SIG-M5 treated with dmso at 0.1 percent for 504 hours (cell line): ENCODE results near the gene EPN2.
"Not testable (repeated sequence)": the region's sequence is repeated elsewhere in the genome, so short reads cannot be mapped to it uniquely, and the experiment has no call there.

Experiments used
- DNase-seq: peaks from one replicate; lab custom pipeline; 2025; ENCODE audit not compliant: unreplicated experiment; lab: John Stamatoyannopoulos, UW

EPN2 gene

GRCh38 chr17:19237139-19237388 is at the start of gene EPN2:
EPN2 (plus strand) TSS chr17:19237366; CDS start chr17:19283120, 45,754 bp downstream.
- not testable (repeated sequence) for DNase-seq

- DNase-seq: not testable (repeated sequence)
Measured at GRCh38 chr17:19187883-19188869, 49.0 kb upstream of the EPN2 start.

- not testable (repeated sequence) for DNase-seq
Measured at GRCh38 chr17:19188870-19189708, 48.1 kb upstream of the EPN2 start.

GRCh38 chr17:19189781-19190405 is 47.3 kb upstream of the EPN2 start:
- not testable (repeated sequence) for DNase-seq

GRCh38 chr17:19196382-19197204 is 40.6 kb upstream of the EPN2 start:
- DNase-seq: not testable (repeated sequence)

GRCh38 chr17:19202448-19202847 is 34.7 kb upstream of the EPN2 start:
- DNase-seq: not testable (repeated sequence)

- not testable (repeated sequence) for DNase-seq
Measured at GRCh38 chr17:19203429-19203828, 33.7 kb upstream of the EPN2 start.

GRCh38 chr17:19215074-19215860 is 21.9 kb upstream of the EPN2 start:
- not testable (repeated sequence) for DNase-seq

- not testable (repeated sequence) for DNase-seq
Measured at GRCh38 chr17:19216148-19216926, 20.8 kb upstream of the EPN2 start.

- DNase-seq: not testable (repeated sequence)
Measured at GRCh38 chr17:19218914-19219313, 18.3 kb upstream of the EPN2 start.

- DNase-seq: not testable (repeated sequence)
Measured at GRCh38 chr17:19219384-19219783, 17.8 kb upstream of the EPN2 start.

- not testable (repeated sequence) for DNase-seq
Measured at GRCh38 chr17:19220195-19220594, 17.0 kb upstream of the EPN2 start.

- DNase-seq: not testable (repeated sequence)
Measured at GRCh38 chr17:19226610-19227588, 10.3 kb upstream of the EPN2 start.

GRCh38 chr17:19234676-19235075 is 2.5 kb upstream of the EPN2 start:
- DNase-seq: not testable (repeated sequence)

- not testable (repeated sequence) for DNase-seq
Measured at GRCh38 chr17:19236351-19237138, 621 bp upstream of the EPN2 start.

- DNase-seq: no peak
Measured at GRCh38 chr17:19237389-19238166, 412 bp downstream of the EPN2 start.
